GM10248 (cell line): ENCODE measurements around the gene MACROD1.

Experiments used
- CTCF ChIA-PET: fragments of 300-600 bp; sonication (Branson Sonifier 250); formaldehyde crosslinking; extraction: SDS; loops from one replicate; lab custom pipeline; 2021; ENCODE audit warnings: antibody characterized with exemption; lab: Yijun Ruan, JAX
- POLR2A ChIA-PET: fragments of 350-650 bp; sonication (Branson Sonifier 250); formaldehyde crosslinking; extraction: SDS; loops from one replicate; lab custom pipeline; 2020; ENCODE audit warnings: antibody characterized with exemption; lab: Yijun Ruan, JAX
- DNase-seq: peaks from one replicate; pipeline ENCODE4 v3.0.0; 2012; ENCODE audit errors: extremely low spot score
- CTCF ChIP-seq: IDR thresholded peaks from 2 replicates; pipeline ENCODE4 v1.5.1; 2012; ENCODE audit warnings: mild to moderate bottlenecking, low read depth; ENCODE audit errors: extremely low read depth, missing control alignments, control extremely low read depth

Gene MACROD1

GRCh38 chr11:64110465-64111375, 55.2 kb downstream of the MACROD1 start:
- ChIA-PET POLR2A (no interaction called here), CTCF (interaction anchor here (1.7 kb wide), 1 partner anchor 10 kb away, joined by 4 read pairs; no protein-coding TSS in a partner anchor)
- TF ChIP-seq CTCF: no peak
- DNase-seq: no peak

- no peak for TF ChIP-seq CTCF
- no peak for DNase-seq
- CTCF ChIA-PET: no interaction called here
- POLR2A ChIA-PET: no interaction called here
Observed at GRCh38 chr11:64109332-64109731, 56.6 kb downstream of the MACROD1 start.

- ChIA-PET CTCF (interaction anchor here (1.2 kb wide), 1 partner anchor 42 kb away, joined by 3 read pairs; no protein-coding TSS in a partner anchor), POLR2A (no interaction called here)
- no peak for TF ChIP-seq CTCF
- no peak for DNase-seq
Observed at GRCh38 chr11:64107303-64107702, 58.6 kb downstream of the MACROD1 start.

GRCh38 chr11:64104632-64105031, 61.3 kb downstream of the MACROD1 start:
- no peak for DNase-seq
- ChIA-PET CTCF (interaction anchor here (1.2 kb wide), 1 partner anchor 48 kb away, joined by 4 read pairs; no protein-coding TSS in a partner anchor), POLR2A (no interaction called here)
- no peak for TF ChIP-seq CTCF

- ChIA-PET POLR2A (no interaction called here), CTCF (interaction anchor here (1.2 kb wide), 1 partner anchor 50 kb away, joined by 4 read pairs; no protein-coding TSS in a partner anchor)
- DNase-seq: no peak
- TF ChIP-seq CTCF: no peak
Observed at GRCh38 chr11:64103277-64103985, 62.5 kb downstream of the MACROD1 start.

GRCh38 chr11:64102005-64102738, 63.7 kb downstream of the MACROD1 start:
- DNase-seq: no peak
- no peak for TF ChIP-seq CTCF
- POLR2A ChIA-PET: no interaction called here
- CTCF ChIA-PET: no interaction called here
